Measurements from ENCODE around the gene SH2D3A.

- TF ChIP-seq CTCF (conservative IDR thresholded peaks at IDR 0.05; ENCODE audit: low read depth in 2 of 2) (no peak), EZH2phosphoT487 (IDR thresholded peaks at IDR 0.05; ENCODE audit: unreplicated experiment) (no peak), POLR2AphosphoS5 (IDR thresholded peaks at IDR 0.05; ENCODE audit: low read depth) (no peak)
These were observed 44.1 kb downstream of the SH2D3A start for GRCh38 chr19:6723108-6723618.

All from GM23338 (cell line).